IgD-negative memory B cell (primary cell): ENCODE results near the gene AUNIP. TPM values are rescaled to one million over a fixed set of nuclear protein-coding genes. Genes with fewer than 3 reads are reported as not detected.
A peak's percentile ranks its signal among the peaks of the same experiment; 100 is the strongest.
"Not testable (repeated sequence)": the region's sequence is repeated elsewhere in the genome, so short reads cannot be mapped to it uniquely, and the experiment has no call there.

ENCODE experiments used
- H3K27ac Mint-ChIP-seq, 3 donors: one replicate each; pipeline ENCODE4 v1.8.0; 2020 to 2022; ENCODE audit warnings: mild to moderate bottlenecking in 3 of 3, mixed read lengths in 3 of 3, moderate library complexity in 1 of 3
- H3K27me3 Mint-ChIP-seq: one replicate; pipeline ENCODE4 v1.8.0; 2021; ENCODE audit warnings: mixed read lengths
- H3K36me3 Mint-ChIP-seq: one replicate; pipeline ENCODE4 v1.8.0; 2020; ENCODE audit warnings: mild to moderate bottlenecking, mixed read lengths
- H3K4me1 Mint-ChIP-seq, 3 donors: one replicate each; pipeline ENCODE4 v1.8.0; 2020 to 2022; ENCODE audit warnings: mixed read lengths in 3 of 3, mild to moderate bottlenecking in 1 of 3
- H3K4me3 Mint-ChIP-seq, 4 donors: one replicate each; pipeline ENCODE4 v1.8.0; 2020 to 2022; ENCODE audit warnings: mild to moderate bottlenecking in 4 of 4, mixed read lengths in 4 of 4, moderate library complexity in 3 of 4
- H3K9me3 Mint-ChIP-seq, 3 donors: one replicate each; pipeline ENCODE4 v1.8.0; 2020 to 2021; ENCODE audit warnings: mixed read lengths in 3 of 3, mild to moderate bottlenecking in 1 of 3
- polyA plus RNA-seq: library from polyadenylated mRNA; unstranded; fragments of 300-500 nt; fragmentation: Illumina TruSeq; gene quantifications from one replicate; pipeline ENCODE4 v1.2.3, GENCODE V29; 2021

The AUNIP gene
- polyA plus RNA-seq, 1 donor from 2014 or later = not detected

DNA sequence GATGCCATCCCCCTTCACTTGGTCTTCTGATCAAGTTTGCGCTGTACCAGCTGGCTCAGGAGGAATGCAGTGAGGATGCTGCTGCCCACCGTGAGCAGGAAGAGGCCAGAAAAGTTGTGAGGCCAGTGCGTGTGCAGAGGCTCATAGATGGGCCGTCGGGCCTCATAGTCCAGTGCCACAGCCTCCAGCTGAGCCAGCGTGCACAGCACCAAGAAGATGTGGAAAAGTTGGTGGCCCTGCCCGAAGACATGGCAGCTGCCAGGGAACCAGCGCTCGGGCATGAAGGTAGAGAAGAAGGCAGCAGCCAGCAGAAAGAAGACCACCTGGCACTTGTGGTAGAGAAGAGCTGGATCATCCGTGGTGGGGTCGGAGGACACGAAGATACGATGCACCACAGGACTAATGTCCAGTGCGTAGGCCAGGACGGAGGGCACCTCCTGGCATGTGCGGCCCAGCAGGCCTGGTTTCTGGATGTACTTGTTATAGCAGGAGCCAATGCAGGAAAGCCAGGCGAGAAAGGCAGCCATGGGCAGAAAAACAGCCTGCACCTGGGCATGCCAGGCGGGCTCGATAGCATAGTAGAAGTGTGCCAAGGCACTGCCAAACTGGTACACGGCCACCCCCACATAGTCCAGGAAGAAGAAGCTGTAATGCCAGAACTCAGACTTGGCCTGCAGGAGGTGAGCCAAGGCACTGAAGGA is 3.7 kb upstream of the AUNIP start:
- H3K9me3 Mint-ChIP-seq = no peaks in the 10 kb centered on the region
- H3K27me3 Mint-ChIP-seq = no peaks in the 10 kb centered on the region
- peak overlapping the region in 2 of 4 donors; percentile 39 to 68 for H3K4me3 Mint-ChIP-seq
- peaks cover 4% of the 10 kb centered on the region for H3K36me3 Mint-ChIP-seq
- H3K27ac Mint-ChIP-seq = no peak overlapping the region
- H3K4me1 Mint-ChIP-seq = peaks cover 15 to 22% (median 16%) of the 10 kb centered on the region in 3 donors

DNA sequence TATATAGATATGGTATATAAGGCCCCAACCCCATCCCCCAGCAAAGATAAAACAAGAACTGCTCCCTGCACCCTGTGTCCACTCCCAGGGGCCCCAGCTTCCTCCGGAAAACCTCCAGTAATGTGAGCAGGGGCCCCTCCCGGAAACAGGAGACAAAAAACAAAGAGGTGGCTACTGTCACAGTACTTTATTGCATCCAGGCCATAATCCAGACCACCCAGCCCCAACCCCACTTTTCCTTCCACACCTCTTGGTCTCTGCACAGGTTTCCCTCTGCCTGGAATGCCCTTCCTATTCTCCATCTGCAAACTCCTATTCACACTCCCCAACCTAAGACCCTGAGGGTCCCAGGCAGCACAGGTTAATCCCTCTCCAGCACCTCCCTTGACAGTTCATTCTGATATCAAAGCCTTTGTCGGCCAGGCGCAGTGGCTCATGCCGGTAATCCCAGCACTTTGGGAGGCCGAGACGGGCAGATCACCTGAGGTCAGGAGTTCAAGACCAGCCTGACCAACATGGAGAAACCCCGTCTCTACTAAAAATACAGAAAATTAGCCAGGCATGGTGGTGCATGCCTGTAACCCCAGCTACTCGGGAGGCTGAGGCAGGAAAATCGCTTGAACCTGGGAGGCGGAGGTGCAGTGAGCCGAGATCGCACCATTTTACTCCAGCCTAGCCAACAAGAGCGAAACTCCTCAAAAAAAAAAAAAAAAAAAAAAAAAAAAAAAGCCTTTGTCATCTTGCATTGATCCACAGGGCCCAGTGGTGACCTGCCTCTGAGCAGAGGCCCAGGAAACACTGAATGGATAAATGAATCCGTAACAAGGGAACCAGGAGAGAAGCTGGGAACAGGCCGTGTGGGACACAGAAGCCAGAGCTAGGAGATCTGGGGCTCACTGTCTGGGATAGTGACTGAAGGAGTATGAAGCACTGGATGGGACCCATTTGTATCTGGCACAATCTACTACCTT is 2.3 kb upstream of the AUNIP start:
- Mint-ChIP-seq H3K9me3 (no peaks in the 10 kb centered on the region), H3K4me3 (peak overlapping the region in 3 of 4 donors; percentile 56 to 82 (median 81)), H3K4me1 (peaks cover 15 to 22% (median 18%) of the 10 kb centered on the region in 3 donors), H3K36me3 (peaks cover 4% of the 10 kb centered on the region), H3K27ac (peak overlapping the region; percentile 26 to 79 (median 66)), H3K27me3 (no peaks in the 10 kb centered on the region)

DNA sequence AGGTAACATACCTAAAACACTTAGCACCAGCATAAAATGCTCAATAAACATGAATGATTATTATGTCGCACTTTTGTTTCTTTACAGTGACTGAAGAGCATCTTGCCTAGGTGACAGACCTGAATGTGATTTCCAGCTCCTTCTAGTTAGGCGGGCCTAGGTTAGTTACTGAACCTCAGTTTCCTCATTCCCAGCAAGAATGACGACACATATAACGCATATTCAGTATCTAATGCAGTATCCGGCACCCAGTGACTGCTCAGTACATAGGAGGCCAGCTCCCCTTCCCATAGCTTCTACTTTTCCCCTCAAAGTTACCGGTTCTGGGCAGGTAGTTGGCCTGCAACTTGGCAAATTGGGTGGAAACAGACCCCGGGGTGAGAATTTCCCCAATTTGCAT is 763 bp downstream of the AUNIP start:
- Mint-ChIP-seq H3K4me3 (peak overlapping the region; percentile 89 to 99 (median 98)), H3K4me1 (peaks cover 15 to 22% (median 18%) of the 10 kb centered on the region in 3 donors), H3K27ac (peak overlapping the region in 2 of 3 donors; percentile 25 to 31), H3K36me3 (peaks cover 3% of the 10 kb centered on the region), H3K9me3 (no peaks in the 10 kb centered on the region), H3K27me3 (no peaks in the 10 kb centered on the region)

DNA sequence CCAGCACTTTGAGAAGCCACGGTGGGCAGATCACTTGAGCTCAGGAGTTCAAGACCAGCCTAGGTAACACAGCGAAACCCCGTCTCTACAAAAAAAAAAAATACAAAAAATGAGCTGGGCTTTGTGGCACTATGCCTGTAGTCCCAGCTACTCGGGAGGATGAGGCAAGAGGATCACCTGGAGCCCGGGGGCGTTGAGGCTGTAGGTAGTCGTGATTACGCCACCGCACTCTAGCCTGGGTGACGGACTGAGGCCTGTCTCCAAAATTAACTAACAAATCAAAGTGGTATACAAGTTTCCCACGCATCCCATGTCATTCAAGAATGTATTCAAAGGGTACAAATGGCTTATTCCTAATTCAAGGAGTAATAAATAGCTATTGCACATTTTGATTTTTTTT is 2.4 kb downstream of the AUNIP start:
- Mint-ChIP-seq H3K9me3 (no peaks in the 10 kb centered on the region), H3K27me3 (no peaks in the 10 kb centered on the region), H3K36me3 (peaks cover 2% of the 10 kb centered on the region), H3K4me1 (peaks cover 13 to 22% (median 16%) of the 10 kb centered on the region in 3 donors), H3K4me3 (no peak overlapping the region), H3K27ac (no peak overlapping the region)

DNA sequence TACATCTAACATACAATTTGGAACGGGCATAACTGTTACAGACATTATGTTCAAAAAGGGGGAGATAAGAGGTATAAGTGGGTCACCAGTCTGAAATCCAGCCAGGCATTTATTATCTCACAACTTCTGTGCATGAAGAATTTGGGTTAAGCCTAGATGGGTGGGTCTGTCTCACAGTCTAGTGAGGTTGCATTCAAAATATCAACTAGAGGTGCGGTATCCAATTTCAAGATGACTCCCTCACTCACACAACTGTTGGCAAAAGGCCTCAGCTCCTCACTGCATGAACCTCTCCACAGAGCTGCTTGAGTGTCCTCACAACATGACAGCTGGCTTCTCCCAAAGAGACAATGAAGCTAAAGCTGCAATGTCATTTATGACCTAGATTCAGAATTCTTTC is 4.7 kb downstream of the AUNIP start:
- Mint-ChIP-seq H3K9me3 (no peaks in the 10 kb centered on the region), H3K4me1 (peaks cover 4 to 7% (median 6%) of the 10 kb centered on the region in 3 donors), H3K27ac (no peak overlapping the region), H3K27me3 (no peaks in the 10 kb centered on the region), H3K36me3 (peaks cover 3% of the 10 kb centered on the region), H3K4me3 (peak overlapping the region in 1 of 4 donors; percentile 6)

DNA sequence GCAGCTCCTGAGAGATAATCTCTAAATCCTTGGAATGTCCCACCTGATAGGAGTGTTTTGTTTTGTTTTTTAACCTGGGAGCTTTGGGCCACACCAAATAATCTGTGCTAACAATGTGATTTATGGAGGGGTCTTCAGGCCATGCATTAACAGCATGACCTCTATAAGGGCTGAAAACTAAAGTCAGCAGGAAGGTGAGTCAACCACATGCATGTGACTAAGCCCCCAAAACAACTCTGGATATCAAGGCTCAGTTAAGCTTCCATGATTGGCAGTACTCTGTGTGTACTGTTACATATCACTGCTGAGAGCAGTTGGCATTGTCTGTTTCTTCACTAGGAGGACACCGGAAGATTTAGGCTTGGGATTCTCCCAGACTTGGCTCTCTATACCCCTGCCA is 10.7 kb downstream of the AUNIP start:
- no peak overlapping the region for H3K27ac Mint-ChIP-seq
- peaks cover 3% of the 10 kb centered on the region for H3K36me3 Mint-ChIP-seq
- H3K9me3 Mint-ChIP-seq = no peaks in the 10 kb centered on the region
- H3K27me3 Mint-ChIP-seq = no peaks in the 10 kb centered on the region
- no peak overlapping the region for H3K4me3 Mint-ChIP-seq
- H3K4me1 Mint-ChIP-seq = peaks cover 0 to 3% (median 0%) of the 10 kb centered on the region in 3 donors

DNA sequence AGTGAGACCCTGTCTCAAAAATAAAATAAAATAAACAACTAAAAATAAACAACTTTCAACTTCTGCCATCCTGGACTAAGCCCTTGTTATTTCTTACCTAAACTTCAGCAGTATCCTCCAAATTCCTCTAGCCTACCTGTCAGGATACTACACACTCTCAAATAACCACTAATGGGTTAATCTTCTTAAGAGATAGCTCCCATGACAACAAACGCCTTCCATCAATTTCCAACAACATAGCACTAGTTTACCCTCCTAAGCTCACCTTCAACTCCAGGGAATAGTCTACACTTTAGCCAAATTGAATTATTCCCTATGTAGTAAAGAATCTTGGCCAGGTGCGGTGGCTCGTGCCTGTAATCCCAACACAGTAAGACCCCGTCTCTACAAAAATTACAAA is 11.3 kb downstream of the AUNIP start:
- Mint-ChIP-seq H3K9me3 (no peaks in the 10 kb centered on the region), H3K36me3 (peaks cover 3% of the 10 kb centered on the region), H3K4me1 (peaks cover 0 to 3% (median 0%) of the 10 kb centered on the region in 3 donors), H3K27ac (no peak overlapping the region), H3K4me3 (no peak overlapping the region), H3K27me3 (no peaks in the 10 kb centered on the region)

DNA sequence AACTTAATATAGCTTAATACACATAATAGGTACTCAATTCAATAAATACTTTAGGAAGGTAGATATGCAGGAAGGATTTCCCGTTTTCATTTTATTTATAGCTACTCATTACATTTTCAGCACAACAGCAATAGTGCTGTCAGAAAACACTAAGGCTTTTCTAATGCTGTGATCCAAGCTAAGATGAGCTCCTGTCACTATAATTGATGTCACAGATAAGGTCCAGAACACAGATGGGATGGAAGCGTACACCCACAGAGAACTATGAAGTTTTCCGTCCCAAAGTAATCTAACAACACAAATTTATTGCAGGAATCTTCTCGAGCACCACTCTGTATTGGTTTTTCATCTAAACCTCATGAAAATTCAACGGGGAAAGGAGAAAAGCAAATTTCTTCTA is 13.6 kb downstream of the AUNIP start:
- Mint-ChIP-seq H3K36me3 (no peaks in the 10 kb centered on the region), H3K4me1 (peaks cover 0 to 3% (median 0%) of the 10 kb centered on the region in 3 donors), H3K27me3 (no peaks in the 10 kb centered on the region), H3K27ac (no peak overlapping the region), H3K9me3 (no peaks in the 10 kb centered on the region), H3K4me3 (no peak overlapping the region)

DNA sequence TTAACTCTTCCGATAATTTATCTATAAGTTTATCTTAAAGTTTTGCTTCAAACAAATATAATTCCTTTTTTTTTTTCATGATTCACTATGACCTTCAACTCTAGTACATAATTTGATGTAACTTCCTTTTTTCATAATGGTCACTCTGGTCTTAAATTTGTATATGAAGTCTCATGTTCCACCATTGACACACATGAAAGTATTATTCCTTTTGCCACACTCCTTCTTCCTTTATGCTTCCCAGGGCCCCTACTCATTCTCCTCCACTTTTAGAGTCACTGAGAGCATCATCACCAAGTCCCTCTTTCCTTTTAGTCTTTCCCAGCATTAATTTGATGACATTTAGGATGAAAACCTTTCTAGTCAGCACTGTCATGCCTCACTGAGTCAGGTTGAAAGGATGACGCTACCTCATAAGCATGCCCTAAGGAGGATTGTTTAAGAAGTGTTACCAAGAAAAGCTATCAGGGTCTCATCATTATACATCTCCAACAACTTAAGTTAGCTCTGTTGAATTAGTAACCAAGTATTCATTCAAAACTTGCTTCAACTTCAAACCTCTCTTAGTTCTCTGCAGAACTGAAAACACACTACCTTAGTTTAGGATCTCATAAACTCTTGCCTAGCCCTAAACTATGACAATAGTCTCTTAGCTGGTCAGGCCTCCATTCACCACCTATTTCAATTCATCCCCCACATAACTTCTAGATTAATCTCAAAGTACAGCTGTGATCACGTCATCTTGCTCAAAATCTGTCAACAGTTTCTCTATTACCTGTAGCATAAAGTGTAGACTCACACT is 14.5 kb downstream of the AUNIP start:
- H3K4me1 Mint-ChIP-seq = peaks cover 0 to 3% (median 0%) of the 10 kb centered on the region in 3 donors
- H3K9me3 Mint-ChIP-seq = no peaks in the 10 kb centered on the region
- H3K36me3 Mint-ChIP-seq = no peaks in the 10 kb centered on the region
- no peaks in the 10 kb centered on the region for H3K27me3 Mint-ChIP-seq
- no peak overlapping the region for H3K4me3 Mint-ChIP-seq
- H3K27ac Mint-ChIP-seq = peak overlapping the region in 1 of 3 donors; percentile 12

DNA sequence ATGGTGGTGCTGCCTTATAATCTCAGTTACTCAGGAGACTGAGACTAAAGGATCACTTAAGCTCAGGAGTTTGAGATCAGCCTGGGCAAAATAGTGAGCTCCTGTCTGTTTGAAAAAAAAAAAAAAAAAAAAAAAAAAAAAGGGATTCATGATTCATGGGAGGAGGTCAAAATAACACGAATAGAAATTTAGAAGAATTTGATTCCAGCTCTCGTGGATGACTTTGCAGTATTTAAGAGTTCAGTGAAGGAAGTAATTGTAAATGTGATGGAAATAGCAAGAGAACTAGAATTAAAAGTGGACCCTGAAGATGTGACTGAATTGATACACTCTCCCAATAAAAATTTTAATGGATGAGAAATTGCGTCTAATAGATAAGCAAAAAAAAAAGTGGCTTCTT is 15.8 kb downstream of the AUNIP start:
- no peaks in the 10 kb centered on the region for H3K9me3 Mint-ChIP-seq
- H3K4me3 Mint-ChIP-seq = no peak overlapping the region
- no peaks in the 10 kb centered on the region for H3K27me3 Mint-ChIP-seq
- peaks cover 0 to 3% (median 0%) of the 10 kb centered on the region in 3 donors for H3K4me1 Mint-ChIP-seq
- H3K36me3 Mint-ChIP-seq = peaks cover 2% of the 10 kb centered on the region
- no peak overlapping the region for H3K27ac Mint-ChIP-seq

DNA sequence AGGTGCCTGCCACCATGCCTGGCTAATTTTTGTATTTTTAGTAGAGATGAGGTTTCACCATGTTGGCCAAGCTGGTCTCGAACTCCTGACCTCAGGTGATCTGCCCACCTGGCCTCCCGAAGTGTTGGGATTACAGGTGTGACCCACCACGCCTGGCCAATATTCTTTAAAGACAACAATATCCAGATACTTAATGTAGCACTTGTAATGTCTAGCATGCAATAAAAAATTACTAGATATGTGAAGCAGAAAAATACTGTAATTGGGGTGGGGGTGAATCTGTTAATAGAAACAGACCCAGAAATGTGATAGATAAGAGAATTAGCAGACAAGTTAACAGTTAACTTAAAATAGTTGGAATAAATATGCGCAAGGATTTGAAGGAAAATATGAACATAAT is 19.4 kb downstream of the AUNIP start:
- not testable (repeated sequence) for H3K27ac Mint-ChIP-seq, H3K4me3 Mint-ChIP-seq, H3K36me3 Mint-ChIP-seq, H3K4me1 Mint-ChIP-seq, H3K27me3 Mint-ChIP-seq, H3K9me3 Mint-ChIP-seq

DNA sequence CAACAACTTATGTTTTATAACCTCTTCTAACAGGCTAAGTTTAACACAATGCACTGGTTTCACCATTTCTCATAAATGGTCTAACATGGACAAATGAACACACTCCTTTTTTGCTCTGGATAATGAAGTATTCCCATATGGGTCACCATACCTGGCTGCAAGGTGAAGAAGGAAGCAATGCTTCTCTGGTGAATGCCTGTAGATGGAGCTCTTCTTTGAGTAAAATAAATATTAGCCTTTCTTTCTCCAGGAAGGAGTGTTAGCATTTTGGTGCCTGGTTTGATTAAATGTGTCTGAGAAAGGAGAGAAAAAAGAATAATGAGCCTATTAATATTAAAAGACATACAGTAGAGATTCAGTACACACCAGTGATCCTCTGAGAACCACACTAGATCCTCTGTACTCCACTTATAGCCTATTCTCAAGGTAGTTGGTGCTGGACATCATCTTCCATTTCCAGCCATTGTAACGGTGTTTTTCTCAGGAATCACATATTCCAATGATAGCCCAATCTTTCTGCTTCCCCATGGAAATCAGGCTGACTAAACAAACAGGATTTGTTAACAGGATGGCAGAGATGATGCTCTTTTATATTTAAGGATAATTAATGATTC is 21.9 kb downstream of the AUNIP start:
- H3K4me1 Mint-ChIP-seq = peaks cover 0 to 3% (median 1%) of the 10 kb centered on the region in 3 donors
- H3K27ac Mint-ChIP-seq = no peak overlapping the region
- peaks cover 2% of the 10 kb centered on the region for H3K36me3 Mint-ChIP-seq
- no peak overlapping the region for H3K4me3 Mint-ChIP-seq
- no peaks in the 10 kb centered on the region for H3K9me3 Mint-ChIP-seq
- no peaks in the 10 kb centered on the region for H3K27me3 Mint-ChIP-seq

DNA sequence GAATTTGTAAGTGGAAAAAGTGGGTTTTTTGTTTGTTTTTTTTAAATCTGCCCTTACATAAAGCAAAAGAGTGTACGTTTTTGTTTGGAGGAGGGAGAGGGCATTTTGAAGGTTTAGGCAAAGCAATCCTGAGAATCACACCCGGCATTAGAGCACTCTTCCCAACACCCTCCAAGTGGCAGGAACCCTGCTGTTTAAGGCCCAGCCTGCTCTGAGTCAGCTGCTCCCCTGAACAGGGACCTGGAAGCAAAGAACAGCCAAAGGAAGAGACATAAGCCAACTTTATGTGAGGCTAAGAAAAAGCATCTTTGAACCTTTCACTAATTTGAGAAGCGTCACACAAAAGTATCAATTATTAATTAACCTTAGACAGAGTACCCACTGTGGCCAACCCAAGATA is 22.6 kb downstream of the AUNIP start:
- Mint-ChIP-seq H3K27me3 (no peaks in the 10 kb centered on the region), H3K4me1 (peaks cover 0 to 3% (median 1%) of the 10 kb centered on the region in 3 donors), H3K4me3 (no peak overlapping the region), H3K9me3 (no peaks in the 10 kb centered on the region), H3K36me3 (peaks cover 2% of the 10 kb centered on the region), H3K27ac (no peak overlapping the region)

DNA sequence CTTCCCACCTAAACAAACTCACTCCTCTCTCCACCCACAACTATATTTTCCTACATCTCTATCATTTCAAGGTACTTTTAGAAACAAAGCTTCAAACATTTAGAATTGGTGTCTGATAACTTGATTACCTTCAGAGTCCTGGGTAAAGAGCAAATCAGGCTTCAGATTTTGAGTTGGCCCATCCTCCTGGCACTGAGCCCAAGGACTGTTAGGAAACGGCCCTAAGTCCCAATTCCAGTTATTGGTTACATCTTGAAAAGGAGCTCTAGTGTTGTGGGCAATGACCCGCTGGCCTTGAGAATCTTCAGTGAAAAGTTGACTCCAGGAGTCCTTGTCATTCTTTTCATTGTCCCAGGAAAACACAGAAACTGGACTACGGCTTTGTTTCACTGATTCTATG is 24.4 kb downstream of the AUNIP start:
- Mint-ChIP-seq H3K27ac (no peak overlapping the region), H3K36me3 (peaks cover 2% of the 10 kb centered on the region), H3K4me1 (peaks cover 0 to 3% (median 1%) of the 10 kb centered on the region in 3 donors), H3K4me3 (no peak overlapping the region), H3K27me3 (no peaks in the 10 kb centered on the region), H3K9me3 (no peaks in the 10 kb centered on the region)
